Transverse colon (tissue), 4 donors: Measurements from ENCODE around the gene LDLRAD4. TPM values are rescaled to one million over a fixed set of nuclear protein-coding genes. Genes with fewer than 3 reads are reported as not detected.

Experiments used
- DNase-seq: peaks from one replicate; pipeline ENCODE4 v3.0.0-alpha.2; 2019
- H3K27ac ChIP-seq, 4 donors: fragments of 200-600 bp; sonication (generic); 2 replicates each; pipeline ENCODE4 v1.5.1; 2016 to 2018; ENCODE audit warnings: inconsistent platforms in 4 of 4
- H3K27me3 ChIP-seq: fragments of 200-600 bp; sonication (generic); 2 replicates; pipeline ENCODE4 v1.5.1; 2017; ENCODE audit warnings: inconsistent platforms
- H3K36me3 ChIP-seq, 4 donors: fragments of 200-600 bp; sonication (generic); 2 replicates each; pipeline ENCODE4 v1.5.1; 2017 to 2019; ENCODE audit warnings: inconsistent platforms in 4 of 4
- H3K4me1 ChIP-seq, 4 donors: fragments of 200-600 bp; sonication (generic); 2 replicates each; pipeline ENCODE4 v1.5.1; 2017 to 2020; ENCODE audit warnings: inconsistent platforms in 4 of 4
- H3K4me3 ChIP-seq, 4 donors: fragments of 200-600 bp; sonication (generic); 1 replicate in 1 of 4; 2 replicates in 3 of 4; pipeline versions ENCODE4 v1.5.1 to v1.6.1; 2017 to 2019; ENCODE audit warnings: inconsistent platforms in 4 of 4
- H3K9me3 ChIP-seq, 2 donors: fragments of 200-600 bp; sonication (generic); 2 replicates each; pipeline ENCODE4 v1.5.1; 2017 to 2019; ENCODE audit warnings: inconsistent platforms in 2 of 2
- EP300 ChIP-seq: sonication (generic); formaldehyde crosslinking; IDR thresholded peaks from one replicate; pipeline ENCODE4 v1.6.1; 2017; ENCODE audit warnings: antibody characterized with exemption, low read depth
- POLR2A ChIP-seq: fragments of 450-650 bp; IDR thresholded peaks from one replicate; pipeline ENCODE4 v1.6.1; 2016; ENCODE audit warnings: antibody characterized with exemption, mild to moderate bottlenecking, moderate library complexity
- POLR2AphosphoS5 ChIP-seq, 3 donors: sonication (generic); formaldehyde crosslinking; IDR thresholded peaks; one replicate each; pipeline ENCODE4 v1.6.1; 2016; ENCODE audit warnings: antibody characterized with exemption in 3 of 3
- WGBS, 2 donors: methylation state at CpG; one replicate each; pipeline ENCODE4 v1.1.5; 2018; ENCODE audit warnings: low coverage in 1 of 2; 5-methylcytosine and 5-hydroxymethylcytosine counted together
- in situ Hi-C, 4 donors: fragments of 200-750 bp; cut with MboI; loops; one replicate each; pipeline versions ENCODE4 v1.15.0 to v1.15.1; 2017; ENCODE audit warnings: low sequenced_read_pairs in 3 of 4, low pct_ligation_motif_present in 1 of 4, low pct_unique_long_range_greater_than_20kb in 1 of 4
- intact Hi-C: fragments of 100-400 bp; cut with DNase I; formaldehyde crosslinking; loops from one replicate; pipeline ENCODE4 v1.15.1; 2023; ENCODE audit warnings: low total_unique reads
- total RNA-seq, 4 donors: library from RNA; depleted of rRNA; stranded (reverse); fragments of >200 nt; gene quantifications; one replicate each; pipeline ENCODE4 v1.1.0, GENCODE V29; 2016
- TF ChIP-seq, protein P1 (sequence below), 5 experiments: fragments of 200-600 bp in 3 of 5; fragments of 450-650 bp in 2 of 5; sonication (generic) in 3 of 5; IDR thresholded peaks; 1 replicate in 2 of 5; 2 replicates in 3 of 5; pipeline ENCODE4 v1.5.1; 2016 to 2017; ENCODE audit warnings: antibody characterized with exemption in 5 of 5, inconsistent platforms in 3 of 5, mild to moderate bottlenecking in 2 of 5, moderate library complexity in 1 of 5

The LDLRAD4 gene
- total RNA-seq, 4 donors from 2014 or later = 34.8 to 277 (median 60.6) TPM

DNA sequence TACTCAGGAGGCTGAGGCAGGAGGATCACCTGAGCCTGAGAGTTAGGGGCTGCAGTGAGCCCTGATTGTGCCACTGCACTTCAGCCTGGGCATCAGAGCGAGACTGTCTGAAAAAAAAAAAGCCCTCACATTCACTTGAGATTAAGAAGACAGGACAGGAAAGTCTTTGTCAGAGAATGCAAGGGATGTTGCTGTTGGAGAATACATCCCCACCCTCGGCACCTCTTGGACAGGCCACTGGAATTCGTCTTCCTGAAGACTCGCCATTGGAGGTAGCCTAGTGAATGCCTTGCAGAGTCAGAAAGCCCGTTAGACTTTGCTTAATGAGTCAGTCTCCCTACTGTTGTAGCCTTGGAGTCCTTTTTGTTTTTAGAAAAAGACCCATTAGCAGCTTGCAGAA lies 302.2 kb downstream of the LDLRAD4 start:
- intact Hi-C loops (loop anchor here (10.0 kb wide), 1 partner anchor 136 kb away; no protein-coding TSS in a partner anchor), in situ Hi-C loops (no loop called here)
- TF ChIP-seq, protein P1, sequence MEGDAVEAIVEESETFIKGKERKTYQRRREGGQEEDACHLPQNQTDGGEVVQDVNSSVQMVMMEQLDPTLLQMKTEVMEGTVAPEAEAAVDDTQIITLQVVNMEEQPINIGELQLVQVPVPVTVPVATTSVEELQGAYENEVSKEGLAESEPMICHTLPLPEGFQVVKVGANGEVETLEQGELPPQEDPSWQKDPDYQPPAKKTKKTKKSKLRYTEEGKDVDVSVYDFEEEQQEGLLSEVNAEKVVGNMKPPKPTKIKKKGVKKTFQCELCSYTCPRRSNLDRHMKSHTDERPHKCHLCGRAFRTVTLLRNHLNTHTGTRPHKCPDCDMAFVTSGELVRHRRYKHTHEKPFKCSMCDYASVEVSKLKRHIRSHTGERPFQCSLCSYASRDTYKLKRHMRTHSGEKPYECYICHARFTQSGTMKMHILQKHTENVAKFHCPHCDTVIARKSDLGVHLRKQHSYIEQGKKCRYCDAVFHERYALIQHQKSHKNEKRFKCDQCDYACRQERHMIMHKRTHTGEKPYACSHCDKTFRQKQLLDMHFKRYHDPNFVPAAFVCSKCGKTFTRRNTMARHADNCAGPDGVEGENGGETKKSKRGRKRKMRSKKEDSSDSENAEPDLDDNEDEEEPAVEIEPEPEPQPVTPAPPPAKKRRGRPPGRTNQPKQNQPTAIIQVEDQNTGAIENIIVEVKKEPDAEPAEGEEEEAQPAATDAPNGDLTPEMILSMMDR (IDR thresholded peaks at IDR 0.05) = no peak
- TF ChIP-seq POLR2A (no peak), EP300 (no peak)
- peak overlapping the region in 1 of 4 donors; percentile 13 for H3K27ac ChIP-seq
- no peak overlapping the region for H3K4me3 ChIP-seq
- 92 to 95% methylated on average over 4 to 5 of the region's 5 CpGs for WGBS, 2 donors
- H3K4me1 ChIP-seq = no peaks in the 10 kb centered on the region
- H3K27me3 ChIP-seq = no peaks in the 10 kb centered on the region
- H3K9me3 ChIP-seq = no peaks in the 10 kb centered on the region
- no peak for DNase-seq
- H3K36me3 ChIP-seq = no peaks in the 10 kb centered on the region

DNA sequence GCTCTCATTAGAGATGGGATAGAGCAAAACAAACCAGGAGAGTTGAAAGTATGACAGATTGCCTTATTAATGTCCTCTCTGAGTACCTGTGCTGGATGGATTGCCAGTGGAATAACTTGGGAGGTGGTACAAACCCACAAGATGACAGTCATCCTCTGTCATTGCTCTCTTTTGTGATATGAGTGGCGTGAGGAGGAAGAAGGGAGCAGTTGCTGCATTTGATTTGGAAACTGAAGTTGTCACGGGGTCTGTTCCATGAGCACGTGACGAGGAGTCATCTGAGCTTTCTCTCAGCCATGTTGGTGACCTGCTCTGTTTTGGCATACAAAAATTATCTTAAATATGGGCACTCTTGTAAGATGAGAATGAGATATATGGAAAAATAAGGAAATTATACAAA lies 302.9 kb downstream of the LDLRAD4 start:
- Histone ChIP-seq H3K36me3 (no peaks in the 10 kb centered on the region), H3K4me1 (no peaks in the 10 kb centered on the region), H3K27me3 (no peaks in the 10 kb centered on the region), H3K9me3 (no peaks in the 10 kb centered on the region), H3K27ac (no peak overlapping the region), H3K4me3 (no peak overlapping the region)
- WGBS, 2 donors = 76 to 93% methylated on average over 4 of the region's 4 CpGs
- intact Hi-C loops = loop anchor here (10.0 kb wide), 1 partner anchor 137 kb away; no protein-coding TSS in a partner anchor
- TF ChIP-seq POLR2AphosphoS5 (IDR thresholded peaks at IDR 0.05) = no peak
- TF ChIP-seq, protein P1 (IDR thresholded peaks at IDR 0.05) = no peak
- in situ Hi-C loops = no loop called here
- no peak for DNase-seq

DNA sequence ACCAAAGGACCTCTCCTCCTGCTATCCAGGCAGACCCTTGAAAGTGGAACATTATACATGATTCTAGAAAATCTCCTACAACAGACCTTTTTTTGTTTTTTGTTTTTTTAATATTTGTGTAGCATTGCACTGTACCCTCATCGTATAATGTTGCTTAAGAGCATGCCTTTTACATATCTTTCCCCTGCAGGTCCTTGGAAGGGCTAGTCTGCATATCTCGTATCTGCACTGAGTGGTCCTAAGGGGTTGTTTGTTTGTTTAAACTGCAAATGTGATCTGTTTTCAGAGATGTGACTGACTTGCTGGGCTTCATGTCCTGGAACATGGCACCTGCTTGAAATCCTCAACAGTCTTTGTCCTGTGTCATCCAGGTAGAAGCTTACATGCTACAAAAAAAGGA lies 303.7 kb downstream of the LDLRAD4 start:
- WGBS, 2 donors = 93 to 94% methylated on average over 2 of the region's 2 CpGs
- no peak for TF ChIP-seq POLR2A
- no peak for TF ChIP-seq EP300
- no peak for TF ChIP-seq POLR2AphosphoS5 (IDR thresholded peaks at IDR 0.05)
- TF ChIP-seq, protein P1 (IDR thresholded peaks at IDR 0.05) = no peak
- H3K27ac ChIP-seq = no peak overlapping the region

DNA sequence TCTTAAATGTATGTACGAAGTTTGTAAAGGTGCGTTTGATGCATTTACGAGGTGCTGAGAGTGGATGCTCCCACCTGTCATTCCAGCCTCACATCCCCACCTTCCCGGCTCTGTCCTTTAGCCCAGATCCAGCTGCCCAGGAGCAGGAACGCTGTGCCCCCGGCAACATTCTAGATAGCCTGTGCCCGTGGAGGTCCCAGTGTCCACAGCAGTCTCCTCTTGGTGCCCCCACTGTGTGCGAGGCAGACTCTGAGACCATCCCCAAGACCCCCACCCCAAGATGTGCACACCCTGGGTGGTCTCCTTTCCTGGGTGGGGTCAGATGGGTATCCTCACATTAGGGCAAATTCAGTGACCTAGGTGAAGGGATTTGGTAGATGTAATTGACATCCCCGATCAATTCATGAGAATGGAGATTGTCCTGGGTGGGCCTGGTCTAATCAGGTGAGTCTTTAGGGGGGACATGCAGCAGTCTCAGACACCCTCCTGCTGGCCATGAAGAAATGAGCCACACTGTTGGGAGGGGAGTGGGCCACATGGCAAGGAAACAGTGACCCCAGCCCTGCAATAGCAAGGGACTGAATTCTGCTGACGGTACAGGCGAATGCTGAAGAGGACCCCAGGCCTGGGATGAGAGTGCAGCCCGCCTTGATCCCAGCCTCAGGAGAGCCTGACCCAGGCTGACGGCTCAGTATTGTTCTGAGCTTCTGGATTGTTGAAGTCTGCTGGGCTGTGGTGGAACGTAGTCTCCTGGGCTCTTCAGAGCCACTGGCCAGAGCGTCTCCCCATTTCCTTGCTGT lies 304.5 kb downstream of the LDLRAD4 start:
- TF ChIP-seq POLR2A (no peak), EP300 (no peak), POLR2AphosphoS5 (IDR thresholded peaks at IDR 0.05) (no peak)
- TF ChIP-seq, protein P1 (IDR thresholded peaks at IDR 0.05) = no peak
- Histone ChIP-seq H3K27me3 (no peaks in the 10 kb centered on the region), H3K9me3 (no peaks in the 10 kb centered on the region), H3K4me1 (no peaks in the 10 kb centered on the region), H3K4me3 (no peak overlapping the region), H3K27ac (no peak overlapping the region), H3K36me3 (no peaks in the 10 kb centered on the region)
- DNase-seq = no peak
- WGBS, 2 donors = 71 to 85% methylated on average over 1 to 15 of the region's 15 CpGs
- in situ Hi-C loops = no loop called here
- intact Hi-C loops = loop anchor here (10.0 kb wide), 1 partner anchor 138 kb away; no protein-coding TSS in a partner anchor

More for the DNA sequence above, 303.7 kb downstream of the LDLRAD4 start:
- no peak for DNase-seq
- in situ Hi-C loops = no loop called here
- Histone ChIP-seq H3K4me1 (no peaks in the 10 kb centered on the region), H3K9me3 (no peaks in the 10 kb centered on the region), H3K36me3 (no peaks in the 10 kb centered on the region), H3K27me3 (no peaks in the 10 kb centered on the region), H3K4me3 (no peak overlapping the region)
- intact Hi-C loops = loop anchor here (10.0 kb wide), 1 partner anchor 137 kb away; no protein-coding TSS in a partner anchor
